Measurements from ENCODE around the gene UBN2.
"Not testable (repeated sequence)": the region's sequence is repeated elsewhere in the genome, so short reads cannot be mapped to it uniquely, and the experiment has no call there.

UBN2 gene

DNA sequence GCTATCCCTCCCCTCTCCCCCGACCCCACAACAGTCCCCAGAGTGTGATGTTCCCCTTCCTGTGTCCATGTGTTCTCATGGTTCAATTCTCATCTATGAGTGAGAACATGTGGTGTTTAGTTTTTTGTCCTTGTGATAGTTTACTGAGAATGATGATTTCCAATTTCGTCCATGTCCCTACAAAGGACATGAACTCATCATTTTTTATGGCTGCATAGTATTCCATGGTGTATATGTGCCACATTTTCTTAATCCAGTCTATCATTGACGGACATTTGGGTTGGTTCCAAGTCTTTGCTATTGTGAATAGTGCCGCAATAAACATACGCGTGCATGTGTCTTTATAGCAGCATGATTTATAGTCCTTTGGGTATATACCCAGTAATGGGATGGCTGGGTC is 17.5 kb upstream of the UBN2 start:
- H3K9ac ChIP-seq (ENCODE audit: low read depth, low read length); H3K4me1 ChIP-seq (ENCODE audit: control insufficient read depth, insufficient read depth, low read length); H3K9me3 ChIP-seq (ENCODE audit: control insufficient read depth, insufficient read depth, low read length); H3K27me3 ChIP-seq (ENCODE audit: control insufficient read depth, insufficient read depth, low read length); H3K36me3 ChIP-seq (ENCODE audit: control insufficient read depth, insufficient read depth, low read length); H3K4me3 ChIP-seq (ENCODE audit: low read depth, low read length): not testable (repeated sequence)

DNA sequence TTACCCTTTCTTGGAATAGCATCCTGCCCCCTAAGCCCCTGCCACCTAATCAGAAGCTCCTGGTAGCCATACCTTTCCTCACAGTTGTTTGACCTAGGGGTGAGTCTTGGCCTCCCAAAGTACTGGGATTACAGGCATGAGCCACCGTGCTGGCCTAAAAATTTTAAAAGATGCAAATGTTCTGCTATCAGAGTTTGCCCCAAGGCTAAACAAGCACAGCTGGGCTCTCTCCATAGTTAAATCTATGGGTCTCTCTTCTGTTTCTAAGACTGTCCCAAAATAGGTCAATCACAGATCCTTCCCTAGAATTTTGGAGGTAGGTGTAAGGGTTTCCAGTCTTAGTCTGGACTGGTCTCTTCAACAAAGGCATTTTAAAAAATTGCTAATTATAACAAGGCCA is 12.9 kb upstream of the UBN2 start:
- no peak overlapping the region for H3K4me3 ChIP-seq (ENCODE audit: low read depth, low read length)
- H3K27me3 ChIP-seq (ENCODE audit: control insufficient read depth, insufficient read depth, low read length), result no peaks in the 10 kb centered on the region
- no peaks in the 10 kb centered on the region for H3K4me1 ChIP-seq (ENCODE audit: control insufficient read depth, insufficient read depth, low read length)
- no peaks in the 10 kb centered on the region for H3K36me3 ChIP-seq (ENCODE audit: control insufficient read depth, insufficient read depth, low read length)
- H3K9me3 ChIP-seq (ENCODE audit: control insufficient read depth, insufficient read depth, low read length), result no peaks in the 10 kb centered on the region
- no peak overlapping the region for H3K9ac ChIP-seq (ENCODE audit: low read depth, low read length)

DNA sequence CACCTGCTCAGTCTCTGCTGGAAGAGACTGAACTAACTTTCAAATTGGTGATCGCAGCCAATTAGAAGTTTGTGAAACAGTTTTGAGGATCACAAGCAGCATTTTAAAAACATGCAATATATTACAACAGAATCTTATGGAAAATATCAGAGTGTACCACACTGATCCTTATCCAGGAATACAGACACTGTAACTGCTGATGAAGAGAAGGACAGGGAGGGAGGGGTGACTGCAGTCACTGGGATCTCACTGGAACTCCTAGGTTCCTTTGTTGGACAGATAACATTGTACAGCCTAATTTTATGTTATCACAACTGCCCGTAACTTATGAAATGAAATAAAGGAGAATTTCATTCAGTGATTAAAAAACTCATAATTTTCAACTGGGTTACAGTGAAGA is 6.8 kb upstream of the UBN2 start:
- no peak overlapping the region for H3K4me3 ChIP-seq (ENCODE audit: low read depth, low read length)
- H3K27me3 ChIP-seq (ENCODE audit: control insufficient read depth, insufficient read depth, low read length), result no peaks in the 10 kb centered on the region
- H3K9me3 ChIP-seq (ENCODE audit: control insufficient read depth, insufficient read depth, low read length), result no peaks in the 10 kb centered on the region
- H3K4me1 ChIP-seq (ENCODE audit: control insufficient read depth, insufficient read depth, low read length), result no peaks in the 10 kb centered on the region
- no peaks in the 10 kb centered on the region for H3K36me3 ChIP-seq (ENCODE audit: control insufficient read depth, insufficient read depth, low read length)
- H3K9ac ChIP-seq (ENCODE audit: low read depth, low read length), result no peak overlapping the region

DNA sequence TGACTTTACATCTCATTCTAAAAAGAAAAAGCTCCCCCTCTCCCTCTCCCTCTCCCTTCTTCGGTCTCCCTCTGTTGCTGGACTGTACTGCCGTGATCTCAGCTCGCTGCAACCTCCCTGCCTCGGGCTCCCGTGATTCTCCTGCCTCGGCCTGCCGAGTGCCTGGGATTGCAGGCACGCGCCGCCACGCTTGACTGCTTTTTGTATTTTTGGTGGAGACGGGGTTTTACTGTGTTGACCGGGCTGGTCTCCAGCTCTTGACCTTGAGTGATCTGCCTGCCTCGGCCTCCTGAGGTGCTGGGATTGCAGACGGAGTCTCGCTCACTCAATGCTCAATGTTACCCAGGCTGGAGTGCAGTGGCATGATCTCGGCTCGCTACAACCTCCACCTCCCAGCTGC is 6.2 kb upstream of the UBN2 start:
- not testable (repeated sequence) for H3K4me1 ChIP-seq (ENCODE audit: control insufficient read depth, insufficient read depth, low read length); H3K36me3 ChIP-seq (ENCODE audit: control insufficient read depth, insufficient read depth, low read length); H3K4me3 ChIP-seq (ENCODE audit: low read depth, low read length); H3K9ac ChIP-seq (ENCODE audit: low read depth, low read length); H3K27me3 ChIP-seq (ENCODE audit: control insufficient read depth, insufficient read depth, low read length); H3K9me3 ChIP-seq (ENCODE audit: control insufficient read depth, insufficient read depth, low read length)

DNA sequence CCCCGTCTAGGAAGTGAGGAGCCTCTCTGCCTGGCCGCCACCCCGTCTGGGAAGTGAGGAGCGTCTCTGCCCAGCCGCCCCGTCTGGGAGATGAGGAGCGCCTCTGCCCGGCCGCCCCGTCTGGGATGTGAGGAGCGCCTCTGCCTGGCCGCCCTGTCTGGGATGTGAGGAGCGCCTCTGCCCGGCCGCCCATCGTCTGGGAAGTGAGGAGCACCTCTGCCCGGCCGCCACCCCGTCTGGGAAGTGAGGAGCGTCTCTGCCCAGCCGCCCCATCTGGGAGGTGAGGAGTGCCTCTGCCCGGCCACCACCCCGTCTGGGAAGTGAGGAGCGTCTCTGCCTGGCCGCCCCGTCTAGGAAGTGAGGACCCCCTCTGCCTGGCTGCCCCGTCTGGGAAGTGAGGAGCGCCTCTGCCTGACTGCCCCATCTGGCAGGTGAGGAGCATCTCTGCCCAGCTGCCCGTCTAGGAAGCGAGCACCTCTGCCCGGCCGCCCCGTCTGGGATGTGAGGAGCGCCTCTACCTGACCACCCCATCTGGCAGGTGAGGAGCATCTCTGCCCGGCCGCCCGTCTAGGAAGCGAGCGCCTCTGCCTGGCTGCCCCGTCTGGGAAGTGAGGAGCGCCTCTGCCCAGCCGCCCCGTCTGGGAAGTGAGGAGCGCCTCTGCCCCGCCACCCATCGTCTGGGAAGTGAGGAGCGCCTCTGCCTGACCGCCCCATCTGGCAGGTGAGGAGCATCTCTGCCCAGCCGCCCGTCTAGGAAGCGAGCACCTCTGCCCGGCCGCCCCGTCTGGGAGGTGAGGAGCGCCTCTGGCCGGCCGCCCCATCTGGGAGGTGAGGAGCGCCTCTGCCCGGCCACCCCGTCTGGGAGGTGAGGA is 5.5 kb upstream of the UBN2 start:
- H3K27me3 ChIP-seq (ENCODE audit: control insufficient read depth, insufficient read depth, low read length); H3K9me3 ChIP-seq (ENCODE audit: control insufficient read depth, insufficient read depth, low read length); H3K4me1 ChIP-seq (ENCODE audit: control insufficient read depth, insufficient read depth, low read length); H3K4me3 ChIP-seq (ENCODE audit: low read depth, low read length); H3K36me3 ChIP-seq (ENCODE audit: control insufficient read depth, insufficient read depth, low read length); H3K9ac ChIP-seq (ENCODE audit: low read depth, low read length): not testable (repeated sequence)

DNA sequence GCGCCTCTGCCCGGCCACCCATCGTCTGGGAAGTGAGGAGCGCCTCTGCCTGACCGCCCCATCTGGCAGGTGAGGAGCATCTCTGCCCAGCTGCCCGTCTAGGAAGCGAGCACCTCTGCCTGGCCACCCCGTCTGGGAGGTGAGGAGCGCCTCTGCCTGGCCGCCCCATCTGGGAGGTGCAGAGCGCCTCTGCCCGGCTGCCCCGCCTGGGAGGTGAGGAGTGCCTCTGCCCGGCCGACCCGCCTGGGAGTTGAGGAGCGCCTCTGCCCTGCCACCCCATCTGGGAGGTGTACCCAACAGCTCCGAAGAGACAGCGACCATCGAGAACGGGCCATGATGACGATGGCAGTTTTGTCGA is 4.9 kb upstream of the UBN2 start:
- H3K9ac ChIP-seq (ENCODE audit: low read depth, low read length); H3K4me3 ChIP-seq (ENCODE audit: low read depth, low read length); H3K4me1 ChIP-seq (ENCODE audit: control insufficient read depth, insufficient read depth, low read length); H3K27me3 ChIP-seq (ENCODE audit: control insufficient read depth, insufficient read depth, low read length); H3K9me3 ChIP-seq (ENCODE audit: control insufficient read depth, insufficient read depth, low read length); H3K36me3 ChIP-seq (ENCODE audit: control insufficient read depth, insufficient read depth, low read length): not testable (repeated sequence)

DNA sequence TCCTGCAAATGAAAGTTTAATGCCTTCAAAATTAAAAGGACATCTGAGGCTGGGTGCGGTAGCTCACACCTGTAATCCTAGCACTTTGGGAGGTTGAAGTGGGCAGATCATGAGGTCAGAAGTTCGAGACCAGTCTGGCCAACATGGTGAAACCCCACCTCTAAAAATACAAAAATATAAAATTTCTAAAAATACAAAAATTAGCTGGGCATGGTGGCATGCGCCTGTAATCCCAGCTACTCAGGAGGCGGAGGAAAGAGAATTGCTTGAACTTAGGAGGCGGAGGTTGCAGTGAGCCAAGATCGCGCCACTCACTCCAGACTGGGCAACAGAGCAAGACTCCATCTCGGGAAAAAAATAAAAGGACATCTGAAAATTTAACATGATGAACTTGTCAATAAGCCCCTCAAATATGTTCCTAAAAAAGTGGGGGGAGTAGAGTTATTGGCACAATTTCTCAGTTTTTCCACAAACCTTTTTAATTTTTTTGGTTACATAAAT is 4.0 kb upstream of the UBN2 start:
- not testable (repeated sequence) for H3K9me3 ChIP-seq (ENCODE audit: control insufficient read depth, insufficient read depth, low read length); H3K36me3 ChIP-seq (ENCODE audit: control insufficient read depth, insufficient read depth, low read length); H3K4me3 ChIP-seq (ENCODE audit: low read depth, low read length); H3K27me3 ChIP-seq (ENCODE audit: control insufficient read depth, insufficient read depth, low read length); H3K9ac ChIP-seq (ENCODE audit: low read depth, low read length); H3K4me1 ChIP-seq (ENCODE audit: control insufficient read depth, insufficient read depth, low read length)

DNA sequence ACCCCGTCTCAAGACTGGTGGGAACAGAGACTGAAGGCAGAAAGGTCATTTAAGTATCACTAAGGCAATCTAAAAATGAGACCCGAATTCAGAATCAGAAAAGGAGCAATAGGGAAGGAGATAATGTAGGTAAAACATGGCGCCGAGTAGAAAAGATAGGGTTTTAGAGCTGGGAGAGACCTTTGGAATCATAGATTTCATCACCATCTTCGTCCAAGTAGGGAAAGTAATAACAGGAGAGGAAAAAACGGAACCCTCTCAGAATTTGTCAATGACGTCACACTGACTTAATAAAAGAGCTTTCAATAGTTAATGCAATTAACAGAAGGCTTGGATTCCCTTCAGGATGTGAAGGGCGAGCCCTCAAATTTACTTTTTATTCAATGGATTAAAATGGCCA is 1.0 kb upstream of the UBN2 start:
- Histone ChIP-seq H3K4me1 (ENCODE audit: control insufficient read depth, insufficient read depth, low read length) (peaks cover 8% of the 10 kb centered on the region), H3K9ac (ENCODE audit: low read depth, low read length) (peak overlapping the region; percentile 73), H3K27me3 (ENCODE audit: control insufficient read depth, insufficient read depth, low read length) (no peaks in the 10 kb centered on the region), H3K36me3 (ENCODE audit: control insufficient read depth, insufficient read depth, low read length) (no peaks in the 10 kb centered on the region), H3K4me3 (ENCODE audit: low read depth, low read length) (peak overlapping the region; percentile 95), H3K9me3 (ENCODE audit: control insufficient read depth, insufficient read depth, low read length) (no peaks in the 10 kb centered on the region)

DNA sequence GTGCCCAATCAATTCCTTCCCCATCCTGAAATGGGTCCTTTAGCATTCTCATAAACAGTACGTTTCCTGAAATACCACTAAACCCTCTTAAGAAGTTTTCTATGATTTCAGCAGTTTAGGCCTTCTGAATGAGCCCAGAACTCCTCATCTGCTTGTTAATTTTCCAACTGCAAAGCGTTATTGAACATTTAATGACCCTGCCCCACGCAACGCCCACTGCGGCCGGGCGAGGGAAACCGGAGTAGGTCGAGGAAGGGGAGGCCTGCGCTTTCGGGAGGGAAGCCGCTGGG is 608 bp upstream of the UBN2 start:
- no peaks in the 10 kb centered on the region for H3K27me3 ChIP-seq (ENCODE audit: control insufficient read depth, insufficient read depth, low read length)
- H3K9me3 ChIP-seq (ENCODE audit: control insufficient read depth, insufficient read depth, low read length), result no peaks in the 10 kb centered on the region
- H3K4me1 ChIP-seq (ENCODE audit: control insufficient read depth, insufficient read depth, low read length), result peaks cover 8% of the 10 kb centered on the region
- peak overlapping the region; percentile 95 for H3K4me3 ChIP-seq (ENCODE audit: low read depth, low read length)
- peak overlapping the region; percentile 73 for H3K9ac ChIP-seq (ENCODE audit: low read depth, low read length)
- no peaks in the 10 kb centered on the region for H3K36me3 ChIP-seq (ENCODE audit: control insufficient read depth, insufficient read depth, low read length)

DNA sequence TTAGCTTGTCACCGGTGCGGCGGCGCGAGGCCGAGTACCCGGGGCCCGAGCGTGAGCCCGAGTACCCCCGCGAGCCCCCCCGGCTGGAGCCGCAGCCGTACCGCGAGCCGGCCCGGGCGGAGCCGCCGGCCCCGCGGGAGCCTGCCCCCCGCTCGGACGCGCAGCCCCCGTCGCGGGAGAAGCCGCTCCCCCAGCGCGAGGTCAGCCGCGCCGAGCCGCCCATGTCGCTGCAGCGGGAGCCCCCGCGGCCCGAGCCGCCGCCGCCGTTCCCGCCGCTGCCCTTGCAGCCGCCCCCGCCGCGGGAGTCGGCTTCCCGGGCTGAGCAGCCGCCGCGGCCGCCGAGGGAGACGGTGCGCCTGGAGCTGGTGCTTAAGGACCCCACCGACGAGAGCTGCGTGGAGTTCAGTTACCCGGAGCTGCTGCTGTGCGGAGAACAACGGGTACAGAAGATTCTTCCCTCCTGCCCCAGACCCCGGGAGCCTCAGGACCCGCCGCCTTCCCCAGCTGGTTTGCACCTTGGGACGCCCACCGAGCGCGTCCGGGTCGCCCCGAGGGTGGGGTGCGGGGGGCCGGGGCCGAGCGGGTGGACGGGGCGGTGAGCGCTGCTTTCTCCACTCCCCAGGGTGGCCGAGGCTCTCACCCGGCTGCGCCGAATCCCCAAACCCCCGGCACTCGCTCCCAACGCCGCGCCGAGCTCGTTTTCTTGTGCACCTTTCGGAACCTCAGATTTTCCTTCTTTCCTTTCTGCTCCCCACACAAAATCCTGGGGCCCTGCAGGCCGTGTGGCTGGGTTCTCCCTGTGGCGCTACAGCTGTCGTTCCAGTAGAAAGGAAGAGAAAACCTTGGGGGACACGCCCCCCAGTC is 708 bp downstream of the UBN2 start:
- Histone ChIP-seq H3K27me3 (ENCODE audit: control insufficient read depth, insufficient read depth, low read length) (no peaks in the 10 kb centered on the region), H3K4me3 (ENCODE audit: low read depth, low read length) (peak overlapping the region; percentile 95), H3K9ac (ENCODE audit: low read depth, low read length) (peak overlapping the region; percentile 79), H3K9me3 (ENCODE audit: control insufficient read depth, insufficient read depth, low read length) (no peaks in the 10 kb centered on the region), H3K4me1 (ENCODE audit: control insufficient read depth, insufficient read depth, low read length) (peaks cover 8% of the 10 kb centered on the region), H3K36me3 (ENCODE audit: control insufficient read depth, insufficient read depth, low read length) (no peaks in the 10 kb centered on the region)

DNA sequence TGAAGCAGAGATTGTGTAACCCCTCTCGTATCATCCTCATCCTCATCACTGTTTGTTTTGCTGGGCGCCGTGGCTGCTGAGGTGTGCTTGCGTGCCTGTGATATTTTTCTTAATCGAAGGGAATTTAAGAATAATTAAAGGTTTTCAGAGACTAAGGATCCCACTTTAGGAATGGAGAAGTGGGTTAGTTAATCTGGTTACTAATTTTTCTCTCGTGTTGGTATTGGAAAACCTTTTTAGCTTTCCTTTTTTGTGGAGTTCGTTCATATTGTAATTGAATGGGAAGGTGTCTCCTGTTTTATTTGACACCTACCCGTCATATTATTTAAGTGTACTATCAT is 1.3 kb downstream of the UBN2 start:
- Histone ChIP-seq H3K9ac (ENCODE audit: low read depth, low read length) (no peak overlapping the region), H3K36me3 (ENCODE audit: control insufficient read depth, insufficient read depth, low read length) (no peaks in the 10 kb centered on the region), H3K9me3 (ENCODE audit: control insufficient read depth, insufficient read depth, low read length) (no peaks in the 10 kb centered on the region), H3K4me3 (ENCODE audit: low read depth, low read length) (peak overlapping the region; percentile 66), H3K27me3 (ENCODE audit: control insufficient read depth, insufficient read depth, low read length) (no peaks in the 10 kb centered on the region), H3K4me1 (ENCODE audit: control insufficient read depth, insufficient read depth, low read length) (peaks cover 8% of the 10 kb centered on the region)

DNA sequence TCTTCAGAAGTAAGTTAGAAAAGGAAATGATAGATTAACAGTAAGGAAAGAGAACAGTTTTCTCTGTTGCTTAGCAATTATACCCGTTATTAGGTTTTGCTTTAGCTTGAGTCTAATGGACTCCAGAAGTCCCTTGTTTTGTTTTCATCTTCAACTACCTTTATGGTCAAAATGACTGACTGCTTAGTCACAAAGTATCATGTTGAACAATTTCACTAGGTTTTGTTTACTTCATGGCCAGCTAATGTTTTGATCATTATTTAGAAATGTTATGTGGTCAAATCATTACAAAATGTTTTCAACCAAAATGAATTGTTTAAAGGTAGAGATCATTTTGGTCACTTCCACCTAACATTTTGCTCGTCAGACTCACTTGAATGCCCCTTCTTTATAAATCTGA is 1.9 kb downstream of the UBN2 start:
- no peaks in the 10 kb centered on the region for H3K27me3 ChIP-seq (ENCODE audit: control insufficient read depth, insufficient read depth, low read length)
- H3K9me3 ChIP-seq (ENCODE audit: control insufficient read depth, insufficient read depth, low read length), result no peaks in the 10 kb centered on the region
- H3K4me3 ChIP-seq (ENCODE audit: low read depth, low read length), result no peak overlapping the region
- no peak overlapping the region for H3K9ac ChIP-seq (ENCODE audit: low read depth, low read length)
- H3K36me3 ChIP-seq (ENCODE audit: control insufficient read depth, insufficient read depth, low read length), result no peaks in the 10 kb centered on the region
- peaks cover 8% of the 10 kb centered on the region for H3K4me1 ChIP-seq (ENCODE audit: control insufficient read depth, insufficient read depth, low read length)

Measured in iPS-15b (cell line).